K562 (cell line): ENCODE data around the gene LIX1. TPM values are rescaled to one million over a fixed set of nuclear protein-coding genes. Genes with fewer than 3 reads are reported as not detected.

Source experiments
- ATAC-seq: fragments of 200-7000 bp; cut with Tn5 transposase; 3 replicates; pipeline ENCODE4 v1.9.1; 2020; ENCODE audit warnings: moderate library complexity
- BruUV-seq: library from RNA; stranded (reverse); fragments of 400-500 nt; replicated peaks from 2 replicates; lab custom pipeline; 2021; lab: Mats Ljungman, UMichigan
- CTCF ChIA-PET: fragments of 300-600 bp; formaldehyde crosslinking; extraction: SDS; loops from one replicate; lab custom pipeline; 2021; ENCODE audit warnings: low intra/inter-chr PET ratio; lab: Yijun Ruan, JAX
- POLR2A ChIA-PET: fragments of 300-600, 350-650 bp; sonication (Branson Sonifier 250); formaldehyde crosslinking; extraction: SDS; loops from one replicate; lab custom pipeline; 2021; ENCODE audit warnings: antibody characterized with exemption, inconsistent platforms; lab: Yijun Ruan, JAX
- DNase-seq, 4 experiments: peaks; one replicate each; pipeline versions ENCODE4 v3.0.0 to v3.0.0-alpha.2; 2011 to 2018; ENCODE audit warnings: low spot score in 3 of 4, mixed read lengths in 3 of 4; ENCODE audit errors: extremely low read depth in 1 of 4
- FAIRE-seq: peaks from 2 replicates; lab custom pipeline; 2011; peaks lifted over from hg19 to GRCh38; lab: Jason Lieb, UNC
- H2AFZ ChIP-seq: 2 replicates; pipeline ENCODE4 v1.6.0; 2011; ENCODE audit warnings: low read depth, low read length, control low read depth, inconsistent platforms
- H3K27ac ChIP-seq: fragments of 200-600 bp; 3 replicates; pipeline ENCODE4 v1.8.0; 2011; ENCODE audit warnings: low read depth, mild to moderate bottlenecking, control low read depth, inconsistent platforms, low read length, moderate library complexity, mixed read lengths; ENCODE audit errors: extremely low read depth
- H3K27me3 ChIP-seq, 2 experiments: fragments of 300-600 bp in 1 of 2; 2 replicates in 1 of 2; 3 replicates in 1 of 2; pipeline versions ENCODE4 v1.6.0 to v1.8.0; 2011; ENCODE audit warnings: inconsistent platforms in 2 of 2, low read length in 2 of 2, mild to moderate bottlenecking in 1 of 2, mixed read lengths in 1 of 2, moderate library complexity in 1 of 2; ENCODE audit not compliant: control insufficient read depth in 2 of 2, insufficient read depth in 2 of 2
- H3K36me3 ChIP-seq: fragments of 300-600 bp; 3 replicates; pipeline ENCODE4 v1.8.0; 2011; ENCODE audit warnings: mild to moderate bottlenecking, low read length, inconsistent platforms; ENCODE audit not compliant: control insufficient read depth, insufficient read depth
- H3K4me1 ChIP-seq, 2 experiments: fragments of 200-600 bp in 1 of 2; replicated peaks in 1 of 2; 2 replicates in 1 of 2; 3 replicates in 1 of 2; pipeline versions ENCODE4 v1.5.1 to v1.8.0; 2011; ENCODE audit warnings: inconsistent platforms in 2 of 2, low read length in 2 of 2, mild to moderate bottlenecking in 1 of 2, mixed read lengths in 1 of 2, moderate library complexity in 1 of 2; ENCODE audit not compliant: control insufficient read depth in 2 of 2, insufficient read depth in 2 of 2
- H3K4me2 ChIP-seq: 2 replicates; pipeline ENCODE4 v1.6.1; 2011; ENCODE audit warnings: low read length, control low read depth, inconsistent platforms, mixed read lengths; ENCODE audit not compliant: insufficient read depth
- H3K4me3 ChIP-seq: fragments of 200-600 bp; sonication (generic), shearing (Covaris generic); 2 replicates; pipeline ENCODE4 v1.5.1; 2016; ENCODE audit warnings: control low read depth, inconsistent platforms
- H3K79me2 ChIP-seq: fragments of 200-600 bp; 3 replicates; pipeline ENCODE4 v1.8.0; 2011; ENCODE audit warnings: low read length, inconsistent platforms; ENCODE audit not compliant: control insufficient read depth, insufficient read depth
- H3K9ac ChIP-seq, 2 experiments: 2 replicates each; pipeline versions ENCODE4 v1.6.0 to v1.6.1; 2011; ENCODE audit warnings: low read depth in 2 of 2, low read length in 2 of 2, control low read depth in 1 of 2, inconsistent platforms in 1 of 2, mild to moderate bottlenecking in 1 of 2, mixed read lengths in 1 of 2; ENCODE audit not compliant: insufficient read depth in 1 of 2
- H3K9me1 ChIP-seq: one replicate; pipeline ENCODE4 v1.6.0; 2011; ENCODE audit warnings: inconsistent platforms, mild to moderate bottlenecking, low read length, moderate library complexity; ENCODE audit not compliant: control insufficient read depth, insufficient read depth
- H3K9me3 ChIP-seq: replicated peaks from 2 replicates; pipeline ENCODE4 v1.5.1; 2011; ENCODE audit warnings: low read depth, low read length, inconsistent platforms; ENCODE audit not compliant: control insufficient read depth, insufficient read depth
- H4K20me1 ChIP-seq: replicated peaks from 2 replicates; pipeline ENCODE4 v1.6.1; 2011; ENCODE audit warnings: low read length, inconsistent platforms, mixed read lengths; ENCODE audit not compliant: control insufficient read depth, insufficient read depth
- ADNP ChIP-seq: fragments of 200-800 bp; sonication (Bioruptor generic); IDR thresholded peaks from 2 replicates; pipeline ENCODE4 v1.6.1; 2016; ENCODE audit warnings: missing genetic modification characterization, missing compliant biosample characterization
- CBX1 ChIP-seq: sonication (generic); IDR thresholded peaks from 2 replicates; pipeline ENCODE4 v1.6.1; 2016; ENCODE audit warnings: antibody characterized with exemption, low read depth, mild to moderate bottlenecking
- EHMT2 ChIP-seq: fragments of 450-650 bp; IDR thresholded peaks from 2 replicates; pipeline ENCODE4 v1.6.1; 2018; ENCODE audit warnings: antibody characterized with exemption
- HCFC1 ChIP-seq: IDR thresholded peaks from 2 replicates; pipeline ENCODE4 v1.6.1; 2012; ENCODE audit warnings: low read depth, low read length, improper control_type of control experiment
- SMAD1 ChIP-seq: fragments of 150-350 bp; IDR thresholded peaks from 2 replicates; pipeline ENCODE4 v1.6.1; 2014; ENCODE audit warnings: low read length, low read depth; ENCODE audit not compliant: partially characterized antibody
- SUPT5H ChIP-seq: fragments of 450-650 bp; IDR thresholded peaks from 2 replicates; pipeline ENCODE4 v1.6.1; 2016
- THRB ChIP-seq: fragments of 450-650 bp; formaldehyde crosslinking; conservative IDR thresholded peaks from 2 replicates; pipeline ENCODE4 v1.4.0; 2022; ENCODE audit warnings: mild to moderate bottlenecking, missing genetic modification characterization
- ZBTB1 ChIP-seq: sonication (generic); formaldehyde crosslinking; IDR thresholded peaks from 2 replicates; pipeline ENCODE4 v1.8.1; 2023; ENCODE audit warnings: missing genetic modification reagents, low read depth, mild to moderate bottlenecking, borderline replicate concordance
- ZFX ChIP-seq: sonication (generic); formaldehyde crosslinking; IDR thresholded peaks from 2 replicates; pipeline ENCODE4 v1.8.0; 2022; ENCODE audit warnings: mild to moderate bottlenecking, missing genetic modification reagents, moderate library complexity
- in situ Hi-C: fragments of 300-500 bp; cut with MboI; formaldehyde crosslinking; loops from 4 replicates; pipeline ENCODE4 v1.15.0; 2018; ENCODE audit warnings: inconsistent platforms, mixed read lengths
- intact Hi-C: fragments of 100-400 bp; cut with micrococcal nuclease; formaldehyde crosslinking; loops from 2 replicates; pipeline ENCODE4 v1.14.2; 2022
- polyA plus RNA-seq, 8 experiments: library from polyadenylated mRNA; depleted of rRNA in 4 of 8; stranded (reverse) in 5 of 8; unstranded in 3 of 8; fragments of >200 nt; fragmentation: Nextera tagmentation in 2 of 8; fragmentation: Illumina TruSeq in 1 of 8; extraction: Ambion mirVana in 2 of 8; extraction: Trizol in 1 of 8; gene quantifications; 2 replicates each; pipeline versions ENCODE4 v1.2.1 to v1.2.3, GENCODE V29; 2011 to 2014; ENCODE audit warnings: inconsistent platforms in 1 of 8, missing spikeins in 1 of 8
- total RNA-seq, 7 experiments: library from RNA; depleted of rRNA in 6 of 7; stranded (reverse); fragments of >200 nt in 6 of 7; fragmentation: Illumina TruSeq in 2 of 7; extraction: Trizol in 2 of 7; gene quantifications; 2 replicates each; pipeline versions ENCODE4 v1.2.1 to v1.2.3, GENCODE V29; 2011 to 2021; ENCODE audit warnings: low replicate concordance in 1 of 7
- TF ChIP-seq, protein P1 (sequence below): sonication (generic); formaldehyde crosslinking; IDR thresholded peaks from 2 replicates; pipeline ENCODE4 v1.5.0; 2020; ENCODE audit warnings: missing genetic modification reagents
- TF ChIP-seq, protein P2 (sequence below): fragments of 250-450 bp; sonication (Bioruptor Pico); IDR thresholded peaks from 2 replicates; pipeline ENCODE4 v1.8.0; 2022; ENCODE audit warnings: moderate library complexity, mild to moderate bottlenecking, inconsistent platforms
- TF ChIP-seq, protein P3 (sequence below): sonication (generic); formaldehyde crosslinking; IDR thresholded peaks from 2 replicates; pipeline ENCODE4 v1.9.0; 2022; ENCODE audit warnings: mild to moderate bottlenecking, missing genetic modification reagents

Gene LIX1
- total and polyA plus RNA-seq, 9 of the 15 experiments (the other 6 are each of a cell fraction or from before 2014, with no cell fraction given): 0.01 to 0.18 TPM; not detected in 7

DNA sequence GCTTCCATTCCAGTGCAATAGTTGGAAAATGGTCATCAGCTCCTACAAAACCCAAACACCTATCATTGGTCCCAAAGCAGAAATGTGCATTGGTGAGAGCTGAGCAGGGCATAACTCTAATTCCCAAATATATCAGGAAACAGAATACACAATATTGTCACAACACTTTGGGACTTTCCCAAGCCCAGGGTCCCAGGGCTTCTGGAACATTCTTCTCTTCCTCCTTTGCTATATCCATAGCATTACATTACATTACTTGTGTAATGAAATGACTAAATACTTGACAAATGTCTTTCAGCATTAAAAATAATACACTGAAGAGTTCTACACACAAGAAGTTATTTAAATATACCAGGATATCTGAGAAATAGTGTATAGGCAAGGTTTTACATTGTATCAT lies 45.6 kb downstream of the LIX1 start:
- DNase-seq (no peak), ATAC-seq (no peak), FAIRE-seq (no peak)
- no peak overlapping the region for H3K4me3 ChIP-seq
- H4K20me1 ChIP-seq: no peaks in the 10 kb centered on the region
- TF ChIP-seq, protein P1, sequence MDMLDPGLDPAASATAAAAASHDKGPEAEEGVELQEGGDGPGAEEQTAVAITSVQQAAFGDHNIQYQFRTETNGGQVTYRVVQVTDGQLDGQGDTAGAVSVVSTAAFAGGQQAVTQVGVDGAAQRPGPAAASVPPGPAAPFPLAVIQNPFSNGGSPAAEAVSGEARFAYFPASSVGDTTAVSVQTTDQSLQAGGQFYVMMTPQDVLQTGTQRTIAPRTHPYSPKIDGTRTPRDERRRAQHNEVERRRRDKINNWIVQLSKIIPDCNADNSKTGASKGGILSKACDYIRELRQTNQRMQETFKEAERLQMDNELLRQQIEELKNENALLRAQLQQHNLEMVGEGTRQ (CRISPR knock-in tag): no peak
- TF ChIP-seq SUPT5H: no peak
- TF ChIP-seq HCFC1: no peak
- TF ChIP-seq ZFX: no peak
- TF ChIP-seq EHMT2: no peak
- TF ChIP-seq THRB: no peak
- TF ChIP-seq, protein P2, sequence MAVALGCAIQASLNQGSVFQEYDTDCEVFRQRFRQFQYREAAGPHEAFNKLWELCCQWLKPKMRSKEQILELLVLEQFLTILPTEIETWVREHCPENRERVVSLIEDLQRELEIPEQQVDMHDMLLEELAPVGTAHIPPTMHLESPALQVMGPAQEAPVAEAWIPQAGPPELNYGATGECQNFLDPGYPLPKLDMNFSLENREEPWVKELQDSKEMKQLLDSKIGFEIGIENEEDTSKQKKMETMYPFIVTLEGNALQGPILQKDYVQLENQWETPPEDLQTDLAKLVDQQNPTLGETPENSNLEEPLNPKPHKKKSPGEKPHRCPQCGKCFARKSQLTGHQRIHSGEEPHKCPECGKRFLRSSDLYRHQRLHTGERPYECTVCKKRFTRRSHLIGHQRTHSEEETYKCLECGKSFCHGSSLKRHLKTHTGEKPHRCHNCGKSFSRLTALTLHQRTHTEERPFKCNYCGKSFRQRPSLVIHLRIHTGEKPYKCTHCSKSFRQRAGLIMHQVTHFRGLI (CRISPR knock-in tag): no peak
- TF ChIP-seq, protein P3, sequence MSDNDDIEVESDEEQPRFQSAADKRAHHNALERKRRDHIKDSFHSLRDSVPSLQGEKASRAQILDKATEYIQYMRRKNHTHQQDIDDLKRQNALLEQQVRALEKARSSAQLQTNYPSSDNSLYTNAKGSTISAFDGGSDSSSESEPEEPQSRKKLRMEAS (CRISPR knock-in tag): no peak
- no peak for TF ChIP-seq ADNP (tag)
- no peak for TF ChIP-seq ZBTB1 (CRISPR knock-in tag)
- TF ChIP-seq SMAD1: no peak
- no peak for TF ChIP-seq CBX1
- intact Hi-C loops (no loop called here), in situ Hi-C loops (no loop called here)
- no peak overlapping the region for H3K9ac ChIP-seq
- ChIA-PET POLR2A (no interaction called here), CTCF (no interaction called here)
- no peaks in the 10 kb centered on the region for H3K27me3 ChIP-seq
- H3K4me1 ChIP-seq: peaks cover 0 to 7% of the 10 kb centered on the region in 2 experiments; a peak in 2 of 5 replicates
- no peak overlapping the region for H3K27ac ChIP-seq
- H3K36me3 ChIP-seq: no peaks in the 10 kb centered on the region
- no peak overlapping the region for H3K4me2 ChIP-seq
- H3K9me1 ChIP-seq: no peaks in the 10 kb centered on the region
- peaks cover 10% of the 10 kb centered on the region; the same call in 2 of the 3 replicates for H3K79me2 ChIP-seq
- no TSS peak for BruUV-seq
- H2AFZ ChIP-seq: no peak overlapping the region
- H3K9me3 ChIP-seq: no peaks in the 10 kb centered on the region
